NCI-H187 treated with DMSO at 0.1 percent for 48 hours (cell line): ENCODE results near the gene PLCH1.

ENCODE experiments used
- DNase-seq: peaks from one replicate; lab custom pipeline; 2025; lab: John Stamatoyannopoulos, UW

The PLCH1 gene

GRCh38 chr3:155465664-155466063 is 279.2 kb downstream of the PLCH1 start:
- no peak for DNase-seq

GRCh38 chr3:155462672-155463071 is 282.2 kb downstream of the PLCH1 start:
- no peak for DNase-seq

- DNase-seq: no peak
These were observed 287.3 kb downstream of the PLCH1 start for GRCh38 chr3:155457591-155457990.

GRCh38 chr3:155455765-155456164 is 289.1 kb downstream of the PLCH1 start:
- no peak for DNase-seq

GRCh38 chr3:155453512-155453911 is 291.4 kb downstream of the PLCH1 start:
- DNase-seq: no peak

- no peak for DNase-seq
These were observed 295.1 kb downstream of the PLCH1 start for GRCh38 chr3:155449613-155450267.

- no peak for DNase-seq
These were observed 296.3 kb downstream of the PLCH1 start for GRCh38 chr3:155448531-155448930.

- DNase-seq: no peak
These were observed 298.5 kb downstream of the PLCH1 start for GRCh38 chr3:155446366-155446765.

GRCh38 chr3:155444771-155445170 is 300.1 kb downstream of the PLCH1 start:
- DNase-seq: no peak

- DNase-seq: no peak
These were observed 301.1 kb downstream of the PLCH1 start for GRCh38 chr3:155443815-155444214.

GRCh38 chr3:155442072-155442471 is 302.8 kb downstream of the PLCH1 start:
- no peak for DNase-seq

GRCh38 chr3:155441506-155441905 is 303.4 kb downstream of the PLCH1 start:
- DNase-seq: no peak

- no peak for DNase-seq
These were observed 303.8 kb downstream of the PLCH1 start for GRCh38 chr3:155441026-155441425.

- DNase-seq: no peak
These were observed 309.1 kb downstream of the PLCH1 start for GRCh38 chr3:155435821-155436220.

- no peak for DNase-seq
These were observed 312.9 kb downstream of the PLCH1 start for GRCh38 chr3:155431856-155432570.

- DNase-seq: no peak
These were observed 316.3 kb downstream of the PLCH1 start for GRCh38 chr3:155428563-155428962.

GRCh38 chr3:155426524-155427230 is 318.2 kb downstream of the PLCH1 start:
- DNase-seq: no peak

- no peak for DNase-seq
These were observed 319.5 kb downstream of the PLCH1 start for GRCh38 chr3:155425396-155425795.

GRCh38 chr3:155424323-155424710 is 320.6 kb downstream of the PLCH1 start:
- DNase-seq: no peak

- no peak for DNase-seq
These were observed 321.1 kb downstream of the PLCH1 start for GRCh38 chr3:155423526-155424322.

GRCh38 chr3:155420881-155421486 is 323.9 kb downstream of the PLCH1 start:
- DNase-seq: no peak

- no peak for DNase-seq
These were observed 324.5 kb downstream of the PLCH1 start for GRCh38 chr3:155420406-155420805.
